ENCODE data around the gene RSF1.

GRCh38 chr11:77698896-77699295 lies 121.6 kb downstream of the RSF1 start:
- TF ChIP-seq CTCF (IDR thresholded peaks at IDR 0.05) (no peak), POLR2A (IDR thresholded peaks at IDR 0.05) (no peak)
